Hematopoietic multipotent progenitor cell treated with erythropoietin and hydrocortisone succinate and interleukin-3 and kit ligand, for 15 days (in vitro differentiated cells): ENCODE data around the gene ADNP2.
A peak's percentile ranks its signal among the peaks of the same experiment; 100 is the strongest.
"Not testable (repeated sequence)": the region's sequence is repeated elsewhere in the genome, so short reads cannot be mapped to it uniquely, and the experiment has no call there.

Source experiments
- DNase-seq: peaks from one replicate; pipeline ENCODE4 v3.0.0-alpha.2; 2015; ENCODE audit warnings: low spot score

Gene ADNP2

DNA sequence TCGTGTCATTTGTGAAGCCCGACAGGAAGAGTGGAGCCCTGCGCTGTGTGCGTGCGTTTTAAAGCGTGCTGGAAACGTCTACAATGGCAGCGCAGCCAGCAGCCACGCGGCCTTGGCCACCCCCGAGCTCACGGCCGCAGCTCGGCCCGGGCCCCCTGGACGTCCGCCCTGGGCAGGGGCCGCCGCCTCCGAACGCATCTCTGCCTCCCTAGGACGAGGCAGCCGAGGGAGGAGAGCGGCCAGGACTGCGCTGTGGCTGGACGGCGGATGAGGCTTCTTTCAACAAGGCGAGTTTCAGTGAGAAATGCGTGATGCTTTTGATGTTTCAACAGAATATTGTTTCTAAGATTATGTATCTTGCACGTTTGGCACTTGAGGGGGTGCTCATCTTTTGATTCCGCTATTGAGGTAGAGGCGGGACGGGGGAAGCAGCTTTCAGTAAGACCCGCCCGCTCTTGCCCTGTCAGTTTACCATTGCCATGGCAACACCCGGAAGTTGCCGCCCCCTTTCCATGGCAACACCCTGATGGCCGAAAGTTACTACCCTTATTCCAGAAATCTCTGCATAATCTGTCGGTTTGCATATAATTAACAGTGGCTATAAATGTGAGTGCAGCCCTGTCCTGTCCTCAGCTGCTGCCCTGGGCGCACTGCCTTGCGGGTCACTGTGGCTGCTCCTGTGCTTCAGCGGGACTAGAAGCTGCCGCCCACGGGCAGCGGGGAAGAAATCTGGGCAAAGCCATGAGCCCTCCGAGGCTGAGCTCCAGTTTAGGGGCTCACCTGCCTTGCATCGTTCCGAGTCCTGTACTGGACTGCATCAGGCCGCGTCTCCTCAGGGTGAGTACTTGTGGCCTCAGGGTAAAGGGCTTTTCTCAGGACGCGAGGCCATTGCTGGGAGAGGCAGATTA is 38.6 kb downstream of the ADNP2 start:
- DNase-seq: peak; percentile 63

- no peak for DNase-seq
Observed at GRCh38 chr18:80148326-80149199, 39.5 kb downstream of the ADNP2 start.

DNA sequence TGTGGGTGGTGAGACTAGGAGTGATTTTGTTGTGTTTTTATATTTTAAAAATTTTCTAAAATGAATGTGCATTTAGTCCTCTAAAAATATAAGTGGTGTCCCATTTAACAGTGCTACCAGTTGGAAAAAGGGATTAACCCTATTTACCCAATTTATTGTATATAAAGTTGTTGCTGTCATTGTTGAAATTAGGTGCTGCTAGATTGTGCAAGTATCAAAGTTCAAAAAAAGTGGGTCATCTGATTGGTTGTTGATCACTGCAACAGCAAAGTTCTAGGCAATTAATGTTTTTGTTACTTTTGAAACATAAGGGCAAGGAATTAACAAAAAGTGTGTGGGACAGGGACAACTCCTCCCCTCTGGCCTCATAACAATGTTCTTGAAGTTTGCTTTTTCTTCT is 40.6 kb downstream of the ADNP2 start:
- no peak for DNase-seq

DNA sequence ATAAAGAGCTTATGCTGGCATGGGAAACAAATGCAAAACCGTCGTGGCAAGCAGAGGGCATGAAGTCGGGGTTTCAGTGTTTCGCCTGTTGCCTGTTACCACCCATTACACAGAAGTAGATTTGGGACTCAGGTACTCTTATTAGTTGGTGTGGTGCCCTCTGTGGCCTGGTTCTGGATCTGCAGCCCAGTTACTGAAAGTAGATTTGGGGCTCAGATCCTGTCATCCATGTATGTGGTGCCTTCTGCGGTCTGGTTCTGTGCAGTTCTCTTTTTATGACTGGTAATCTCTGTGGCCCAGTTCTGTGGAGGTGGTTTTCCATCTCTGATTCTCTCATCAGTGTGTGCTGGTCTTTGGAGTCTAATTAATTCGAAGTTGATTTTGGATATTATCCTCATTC is 45.2 kb downstream of the ADNP2 start:
- DNase-seq: peak; percentile 28

DNA sequence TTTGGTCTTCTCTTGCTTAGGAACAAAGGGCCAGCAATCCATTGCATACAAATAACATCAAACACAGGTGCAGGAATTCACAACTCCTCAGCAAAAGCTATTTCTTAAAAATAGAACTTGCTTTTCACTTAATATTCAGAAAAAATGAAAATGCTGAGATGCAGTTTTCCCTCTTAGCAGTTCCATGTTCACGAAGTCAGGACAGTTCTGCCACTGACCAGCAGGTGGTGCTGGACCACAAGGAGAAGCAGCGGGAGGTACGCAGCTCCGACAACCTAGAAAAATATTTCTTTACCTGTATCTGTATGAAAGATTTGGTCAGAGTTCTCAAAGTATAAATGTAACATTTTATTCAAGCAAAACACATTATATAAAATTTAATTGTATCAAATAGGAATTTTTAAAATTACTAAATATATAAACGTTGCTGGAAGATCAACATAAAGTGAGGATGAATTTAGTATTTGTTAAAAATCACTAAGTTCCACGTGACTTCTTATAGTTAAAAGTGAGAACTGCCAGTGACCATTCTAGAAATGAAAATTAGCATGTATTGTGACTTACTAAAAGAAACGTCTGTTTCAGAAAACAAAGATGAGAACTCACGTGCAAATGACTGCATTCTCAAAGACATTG is 48.8 kb downstream of the ADNP2 start:
- DNase-seq: peak; percentile 72

DNA sequence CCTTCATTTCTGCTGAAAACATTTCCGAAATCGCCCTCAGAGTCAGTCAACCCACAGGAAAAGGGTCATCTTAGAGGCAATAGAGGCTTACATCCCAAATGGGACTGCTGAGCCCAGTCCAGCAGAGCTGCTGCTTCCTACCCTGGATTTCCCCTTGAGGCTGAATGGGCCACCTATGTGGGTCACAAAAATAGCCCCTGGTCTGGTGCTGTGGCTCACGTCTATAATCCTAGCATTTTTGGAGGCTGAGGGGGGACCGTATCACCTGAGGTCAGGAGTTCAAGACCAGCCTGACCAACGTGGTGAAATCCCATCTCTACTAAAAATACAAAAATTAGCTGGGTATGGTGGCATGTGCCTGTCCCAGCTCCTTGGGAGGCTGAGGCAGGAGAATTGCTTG is 49.3 kb downstream of the ADNP2 start:
- DNase-seq: no peak

DNA sequence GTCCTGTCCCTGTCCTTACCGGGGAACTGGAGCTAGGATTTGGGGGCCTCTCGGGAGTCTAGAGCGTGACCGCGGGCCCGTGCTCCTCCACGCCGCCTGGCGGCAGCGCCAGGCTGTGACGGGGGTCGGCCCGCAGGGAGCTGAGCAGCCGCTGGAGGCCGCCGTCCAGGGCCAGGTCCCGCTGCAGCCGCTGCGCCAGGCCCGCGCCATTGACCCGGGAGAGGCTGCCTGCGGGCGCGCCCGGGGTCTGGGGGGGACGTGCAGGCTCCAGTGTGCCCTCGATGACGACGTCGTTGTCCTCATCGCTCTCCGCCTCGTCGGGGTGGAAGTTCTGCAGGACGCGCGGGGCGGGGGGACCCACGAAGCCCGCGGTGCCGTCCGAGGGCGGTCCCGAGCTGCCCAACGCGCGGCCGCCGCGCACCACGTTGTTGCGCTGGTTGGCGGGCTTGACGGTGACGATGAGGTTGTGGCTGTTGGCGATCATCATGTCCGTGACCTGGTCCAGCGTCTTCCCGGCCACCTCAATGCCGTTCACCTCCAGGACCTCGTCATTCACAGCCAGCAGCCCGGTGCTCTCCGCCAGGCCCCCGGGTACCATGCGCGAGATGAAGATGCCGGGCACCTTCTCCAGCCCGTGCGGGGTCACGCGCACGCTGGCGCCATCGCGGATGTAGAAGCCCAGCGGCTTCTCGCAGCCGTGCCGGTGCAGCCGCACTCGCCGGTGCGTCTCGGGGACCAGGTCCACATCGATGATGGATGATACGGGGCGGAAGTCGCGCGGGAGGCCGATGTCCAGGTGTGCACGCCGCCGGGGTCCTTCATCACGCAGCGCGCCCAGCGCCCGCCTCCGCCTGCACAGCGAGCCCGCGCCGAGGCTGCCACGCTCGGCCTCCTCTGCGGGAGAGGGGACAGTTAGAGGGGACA is 50.9 kb downstream of the ADNP2 start:
- DNase-seq: peak; percentile 32

DNA sequence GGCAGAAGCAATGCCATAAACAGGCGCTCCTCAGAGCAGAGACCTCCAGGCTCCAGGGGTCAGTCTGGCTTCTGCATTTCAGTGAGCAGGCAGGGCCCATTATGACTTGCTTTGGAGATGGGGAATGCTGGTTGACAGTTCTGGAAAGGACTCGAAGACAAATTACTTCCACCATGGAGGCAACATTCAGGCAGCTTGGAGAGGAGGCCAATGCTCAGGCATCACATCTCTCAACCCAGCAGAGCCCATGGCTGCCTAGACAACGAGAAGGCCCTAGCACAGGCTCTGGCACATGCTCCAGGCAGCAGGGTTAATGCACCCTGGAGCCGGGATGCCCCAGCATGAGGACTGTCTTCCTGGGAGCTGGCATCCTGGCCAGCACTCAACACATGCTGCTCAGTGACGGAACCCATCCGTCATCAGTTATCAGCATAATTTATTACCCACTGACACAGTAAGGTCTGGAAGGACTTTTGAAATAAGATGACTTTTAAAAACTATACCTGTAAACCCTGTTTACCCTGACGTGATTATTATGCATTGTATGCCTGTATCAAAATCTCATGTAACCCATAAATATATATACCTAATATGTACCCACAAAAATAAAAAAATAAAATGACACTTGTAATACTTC is 52.8 kb downstream of the ADNP2 start:
- no peak for DNase-seq

GRCh38 chr18:80163183-80163582 is 54.1 kb downstream of the ADNP2 start:
- DNase-seq: no peak

GRCh38 chr18:80164727-80165355 is 55.8 kb downstream of the ADNP2 start:
- DNase-seq: not testable (repeated sequence)

GRCh38 chr18:80166240-80166639 is 57.2 kb downstream of the ADNP2 start:
- DNase-seq: no peak

- no peak for DNase-seq
Observed at GRCh38 chr18:80166725-80167124, 57.7 kb downstream of the ADNP2 start.

- no peak for DNase-seq
Observed at GRCh38 chr18:80167331-80167730, 58.3 kb downstream of the ADNP2 start.

DNA sequence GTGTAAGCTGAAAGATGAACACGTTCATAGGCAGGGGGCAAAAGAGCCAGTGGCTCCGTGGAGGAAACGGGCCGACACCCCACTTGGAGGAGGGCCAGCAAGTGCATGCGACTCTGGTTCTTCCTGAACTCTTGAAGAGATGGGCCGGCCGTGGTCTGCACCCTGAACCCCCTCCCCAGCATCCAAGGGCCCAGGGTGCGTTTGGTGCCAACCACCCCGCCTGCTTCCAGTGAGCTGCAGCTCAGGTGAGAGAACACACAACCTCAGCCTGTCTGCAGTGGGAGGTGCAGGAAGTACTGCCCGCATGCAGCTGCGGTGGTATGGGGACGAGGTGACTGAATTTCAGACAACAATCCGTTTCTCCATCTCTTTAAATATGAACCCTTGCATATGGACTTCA is 58.9 kb downstream of the ADNP2 start:
- DNase-seq: no peak

DNA sequence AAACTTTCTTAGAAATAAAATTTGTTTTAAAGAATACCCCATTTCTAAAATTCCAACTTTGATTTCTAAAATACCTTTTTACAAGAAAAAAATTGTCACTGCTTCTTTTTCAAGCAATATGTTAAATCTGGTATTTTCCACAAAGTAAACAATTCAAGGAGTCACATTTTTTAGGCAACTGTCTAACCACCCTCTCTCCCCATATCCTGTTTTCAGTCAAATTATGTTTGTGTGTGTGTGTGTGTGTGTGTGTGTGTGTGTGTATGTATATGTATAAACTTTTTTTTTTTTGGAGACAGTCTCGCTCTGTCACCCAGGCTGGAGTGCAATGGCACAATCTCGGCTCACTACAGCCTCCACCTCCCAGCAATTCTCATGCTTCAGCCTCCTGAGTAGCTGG is 59.3 kb downstream of the ADNP2 start:
- no peak for DNase-seq

- DNase-seq: no peak
Observed at GRCh38 chr18:80168982-80169381, 59.9 kb downstream of the ADNP2 start.

GRCh38 chr18:80169607-80170006 is 60.5 kb downstream of the ADNP2 start:
- DNase-seq: no peak

DNA sequence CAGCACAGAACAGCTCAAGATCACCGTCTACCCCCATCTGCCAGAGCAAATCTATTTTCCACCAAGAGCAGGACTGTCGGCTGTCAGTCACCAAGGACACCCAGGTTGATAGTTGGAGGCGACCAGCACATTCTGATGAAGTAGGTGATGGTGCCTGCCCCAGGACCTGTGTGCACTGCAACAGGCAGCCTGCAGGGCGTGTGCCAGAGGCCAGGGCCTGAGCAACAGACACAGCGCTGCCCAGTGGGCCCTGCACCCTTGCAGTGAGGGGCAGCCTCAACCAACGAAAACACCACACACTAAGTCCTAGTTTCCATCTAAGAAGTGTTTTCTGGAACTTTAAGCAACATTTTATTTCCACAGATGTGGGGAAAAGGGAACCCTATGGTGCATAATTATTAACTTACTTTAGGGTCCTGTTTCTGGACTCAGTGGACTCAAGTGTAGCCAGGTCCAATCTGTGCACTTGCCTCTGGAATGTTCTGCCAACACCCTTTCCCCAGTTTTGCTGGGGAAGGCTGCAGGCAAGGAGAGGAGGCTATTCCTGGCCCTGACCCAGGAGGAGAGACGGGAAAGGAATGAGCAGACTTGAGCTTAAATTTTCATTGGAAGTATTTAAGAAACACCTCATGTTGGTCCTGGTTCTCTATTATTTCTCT is 61.5 kb downstream of the ADNP2 start:
- no peak for DNase-seq

DNA sequence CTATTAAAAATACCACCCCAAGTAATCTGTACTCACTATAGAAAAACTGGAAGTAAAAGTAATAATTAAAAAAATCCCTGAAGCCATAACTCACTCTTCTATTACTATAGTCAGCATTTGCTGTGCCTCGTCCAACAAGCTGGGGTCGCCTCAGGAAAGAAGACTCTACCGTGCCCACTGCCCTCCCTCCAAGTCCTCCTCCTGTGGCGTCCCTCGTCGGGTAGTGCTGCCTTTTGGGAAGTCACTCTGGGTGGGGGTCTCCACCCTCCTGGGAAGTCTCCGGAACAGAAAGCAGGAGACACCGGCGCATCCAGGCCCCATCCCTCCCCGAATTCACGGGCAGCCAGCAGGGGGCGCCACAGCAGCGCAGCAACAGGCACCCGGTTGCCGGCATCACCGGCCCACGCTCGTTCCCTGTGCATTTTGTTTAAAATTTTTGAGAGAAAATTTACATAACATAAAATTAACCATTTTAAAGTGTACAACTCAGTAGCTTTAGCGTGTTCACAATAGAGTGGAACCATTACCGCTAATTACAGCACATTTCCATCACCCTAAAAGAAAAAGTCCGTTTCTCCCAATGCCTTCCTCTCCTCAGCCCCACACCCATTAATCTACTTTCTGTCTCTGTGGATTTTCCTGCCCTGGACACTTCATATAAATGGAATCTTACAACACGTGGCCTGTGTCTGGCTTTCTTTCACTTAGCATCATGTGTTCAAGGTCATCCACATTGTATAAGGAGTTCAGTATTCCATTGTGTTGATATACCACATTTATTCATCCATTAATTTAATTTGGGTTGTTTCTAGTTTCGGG is 62.2 kb downstream of the ADNP2 start:
- DNase-seq: peak; percentile 36
